HepG2 (cell line): ENCODE data around the gene LENG1. TPM values are rescaled to one million over a fixed set of nuclear protein-coding genes. Genes with fewer than 3 reads are reported as not detected.

Experiments
- ATAC-seq: fragments of 200-7000 bp; cut with Tn5 transposase; 3 replicates; pipeline ENCODE4 v1.9.1; 2020; ENCODE audit warnings: mild to moderate bottlenecking, moderate library complexity
- BruUV-seq: library from RNA; stranded (reverse); fragments of 400-500 nt; replicated peaks from 2 replicates; lab custom pipeline; 2021; lab: Mats Ljungman, UMichigan
- CTCF ChIA-PET: fragments of 300-600 bp; formaldehyde crosslinking; extraction: SDS; loops from one replicate; lab custom pipeline; 2021; ENCODE audit warnings: low total read pairs, inconsistent platforms, low intra/inter-chr PET ratio; lab: Yijun Ruan, JAX
- POLR2A ChIA-PET: fragments of 350-600 bp; sonication (Branson Sonifier 250); formaldehyde crosslinking; loops from one replicate; lab custom pipeline; 2020; ENCODE audit warnings: antibody characterized with exemption, inconsistent platforms; lab: Yijun Ruan, JAX
- DNase-seq: peaks from one replicate; pipeline ENCODE4 v3.0.0-alpha.2; 2015; ENCODE audit warnings: low spot score
- FAIRE-seq: peaks from 3 replicates; lab custom pipeline; 2011; peaks lifted over from hg19 to GRCh38; lab: Jason Lieb, UNC
- H2AFZ ChIP-seq: one replicate; pipeline ENCODE4 v1.6.1; 2011; ENCODE audit warnings: low read length, inconsistent platforms
- H3K27ac ChIP-seq: fragments of 300-600 bp; 3 replicates; pipeline ENCODE4 v1.8.0; 2011; ENCODE audit warnings: mixed run types, mild to moderate bottlenecking, mixed read lengths, low read length, inconsistent platforms; ENCODE audit not compliant: insufficient read depth; ENCODE audit errors: extremely low read length
- H3K27me3 ChIP-seq, 2 experiments: fragments of 200-600 bp in 1 of 2; 2 replicates in 1 of 2; 3 replicates in 1 of 2; pipeline versions ENCODE4 v1.6.0 to v1.8.0; 2011; ENCODE audit warnings: low read length in 2 of 2, mild to moderate bottlenecking in 2 of 2, moderate library complexity in 2 of 2, inconsistent platforms in 1 of 2; ENCODE audit not compliant: insufficient read depth in 2 of 2, control insufficient read depth in 1 of 2
- H3K36me3 ChIP-seq, 2 experiments: fragments of 200-600 bp in 1 of 2; replicated peaks in 1 of 2; 2 replicates in 1 of 2; 3 replicates in 1 of 2; pipeline versions ENCODE4 v1.5.1 to v1.8.0; 2011; ENCODE audit warnings: low read length in 2 of 2, inconsistent platforms in 1 of 2; ENCODE audit not compliant: insufficient read depth in 2 of 2, control insufficient read depth in 1 of 2
- H3K4me1 ChIP-seq: 2 replicates; pipeline ENCODE4 v1.5.1; 2012; ENCODE audit warnings: low read length, inconsistent platforms; ENCODE audit not compliant: insufficient read depth
- H3K4me2 ChIP-seq: 2 replicates; pipeline ENCODE4 v1.6.0; 2011; ENCODE audit warnings: low read depth, low read length, inconsistent platforms
- H3K4me3 ChIP-seq, 3 experiments: fragments of 200-600 bp in 1 of 3; sonication (generic), shearing (Covaris generic) in 1 of 3; replicated peaks in 1 of 3; 2 replicates each; pipeline ENCODE4 v1.5.1; 2011 to 2016; ENCODE audit warnings: low read length in 3 of 3, inconsistent platforms in 2 of 3, low read depth in 2 of 3, mild to moderate bottlenecking in 2 of 3, control low read depth in 1 of 3, mixed read lengths in 1 of 3; ENCODE audit not compliant: insufficient read depth in 1 of 3
- H3K79me2 ChIP-seq: one replicate; pipeline ENCODE4 v1.6.1; 2011; ENCODE audit warnings: low read length, inconsistent platforms; ENCODE audit not compliant: insufficient read depth
- H3K9ac ChIP-seq: 2 replicates; pipeline ENCODE4 v1.6.0; 2011; ENCODE audit warnings: mild to moderate bottlenecking, low read depth, low read length, inconsistent platforms; ENCODE audit not compliant: insufficient read depth
- H3K9me3 ChIP-seq: 2 replicates; pipeline ENCODE4 v1.5.1; 2012; ENCODE audit warnings: mild to moderate bottlenecking, low read length
- H4K20me1 ChIP-seq: 2 replicates; pipeline ENCODE4 v1.6.0; 2011; ENCODE audit warnings: inconsistent platforms, mild to moderate bottlenecking, low read length, moderate library complexity; ENCODE audit not compliant: insufficient read depth
- AGO2 ChIP-seq: fragments of 200-400 bp; formaldehyde crosslinking; optimal IDR thresholded peaks from 2 replicates; pipeline ENCODE3; 2017; ENCODE audit warnings: mild to moderate bottlenecking, low read depth, low read length, moderate library complexity
- HMGA1 ChIP-seq: sonication (generic); formaldehyde crosslinking; conservative IDR thresholded peaks from 2 replicates; pipeline ENCODE4 v1.4.0; 2020; ENCODE audit warnings: missing genetic modification reagents
- ISL2 ChIP-seq: sonication (generic); formaldehyde crosslinking; IDR thresholded peaks from 2 replicates; pipeline ENCODE4 v1.5.0; 2020; ENCODE audit warnings: missing genetic modification reagents
- PHF8 ChIP-seq: sonication (generic); formaldehyde crosslinking; IDR thresholded peaks from 2 replicates; pipeline ENCODE4 v1.5.0; 2020; ENCODE audit warnings: missing genetic modification reagents
- RBM22 ChIP-seq: fragments of 200-400 bp; formaldehyde crosslinking; optimal IDR thresholded peaks from 2 replicates; pipeline ENCODE3; 2017; ENCODE audit warnings: mild to moderate bottlenecking, low read length, moderate library complexity
- SRSF4 ChIP-seq: fragments of 200-400 bp; formaldehyde crosslinking; IDR thresholded peaks from one replicate; pipeline ENCODE4 v1.6.1; 2018; ENCODE audit warnings: mild to moderate bottlenecking, low read depth, low read length, moderate library complexity; ENCODE audit not compliant: poor library complexity, severe bottlenecking
- STAT5B ChIP-seq: sonication (generic); formaldehyde crosslinking; IDR thresholded peaks from 2 replicates; pipeline ENCODE4 v1.4.0; 2020; ENCODE audit warnings: missing genetic modification reagents
- TMF1 ChIP-seq: sonication (generic); formaldehyde crosslinking; IDR thresholded peaks from 2 replicates; pipeline ENCODE4 v1.8.1; 2022; ENCODE audit warnings: low read depth, missing genetic modification reagents
- U2AF2 ChIP-seq: fragments of 200-400 bp; formaldehyde crosslinking; IDR thresholded peaks from 2 replicates; pipeline ENCODE4 v1.6.1; 2017; ENCODE audit warnings: low read depth, mild to moderate bottlenecking, low read length
- ZNF496 ChIP-seq: sonication (generic); formaldehyde crosslinking; IDR thresholded peaks from 2 replicates; pipeline ENCODE4 v1.8.1; 2023; ENCODE audit warnings: mild to moderate bottlenecking, moderate library complexity, missing genetic modification reagents; ENCODE audit not compliant: insufficient replicate concordance
- ZNF564 ChIP-seq: sonication (generic); formaldehyde crosslinking; IDR thresholded peaks from 2 replicates; pipeline ENCODE4 v1.8.1; 2023; ENCODE audit warnings: mild to moderate bottlenecking, missing genetic modification reagents
- WGBS: methylation state at CpG from one replicate; pipeline ENCODE4 v1.1.6; 2017; ENCODE audit warnings: low lambda C conversion rate; 5-methylcytosine and 5-hydroxymethylcytosine counted together
- in situ Hi-C: cut with HindIII; loops from 2 replicates; pipeline ENCODE4 v1.10.0; 2017; ENCODE audit warnings: low pct_unique_long_range_greater_than_20kb; ENCODE audit not compliant: extremely low pct_ligation_motif_present
- intact Hi-C: fragments of 100-400 bp; cut with micrococcal nuclease; formaldehyde crosslinking; loops from one replicate; pipeline ENCODE4 v1.10.0; 2022; ENCODE audit not compliant: unreplicated experiment
- polyA plus RNA-seq, 8 experiments: library from polyadenylated mRNA; depleted of rRNA in 3 of 8; stranded (reverse) in 7 of 8; unstranded in 1 of 8; fragments of >200 nt; fragmentation: Illumina TruSeq in 4 of 8; extraction: Trizol in 4 of 8; gene quantifications; 2 replicates each; pipeline versions ENCODE4 v1.2.1 to v1.2.3, GENCODE V29; 2011 to 2016; ENCODE audit warnings: low read depth in 4 of 8, missing spikeins in 1 of 8, mixed read lengths in 1 of 8; ENCODE audit not compliant: insufficient read depth in 1 of 8
- total RNA-seq, 5 experiments: library from RNA; depleted of rRNA; stranded (reverse); fragments of >200 nt; fragmentation: Illumina TruSeq; extraction: Trizol; gene quantifications; 2 replicates each; pipeline ENCODE4 v1.2.3, GENCODE V29; 2016; ENCODE audit warnings: low read depth in 1 of 5
- TF ChIP-seq, protein P1 (sequence below): IDR thresholded peaks from 2 replicates; pipeline ENCODE4 v1.6.1; 2018; ENCODE audit warnings: missing genetic modification reagents, mild to moderate bottlenecking, missing compliant biosample characterization
- TF ChIP-seq, protein P2 (sequence below): sonication (generic); formaldehyde crosslinking; IDR thresholded peaks from 2 replicates; pipeline ENCODE4 v1.5.0; 2020; ENCODE audit warnings: mild to moderate bottlenecking, missing genetic modification reagents, moderate library complexity
- TF ChIP-seq, protein P3 (sequence below), 2 experiments: sonication (generic) in 1 of 2; formaldehyde crosslinking in 1 of 2; IDR thresholded peaks; 2 replicates each; pipeline versions ENCODE4 v1.6.1 to v1.9.0; 2014 to 2022; ENCODE audit warnings: antibody characterized with exemption in 1 of 2, borderline replicate concordance in 1 of 2, inconsistent platforms in 1 of 2, low read depth in 1 of 2, missing genetic modification reagents in 1 of 2

The LENG1 gene
- total and polyA plus RNA-seq, 2 of the 13 experiments (the other 11 are each of a cell fraction or from before 2014, with no cell fraction given): 1.8 to 3.8 TPM

DNA sequence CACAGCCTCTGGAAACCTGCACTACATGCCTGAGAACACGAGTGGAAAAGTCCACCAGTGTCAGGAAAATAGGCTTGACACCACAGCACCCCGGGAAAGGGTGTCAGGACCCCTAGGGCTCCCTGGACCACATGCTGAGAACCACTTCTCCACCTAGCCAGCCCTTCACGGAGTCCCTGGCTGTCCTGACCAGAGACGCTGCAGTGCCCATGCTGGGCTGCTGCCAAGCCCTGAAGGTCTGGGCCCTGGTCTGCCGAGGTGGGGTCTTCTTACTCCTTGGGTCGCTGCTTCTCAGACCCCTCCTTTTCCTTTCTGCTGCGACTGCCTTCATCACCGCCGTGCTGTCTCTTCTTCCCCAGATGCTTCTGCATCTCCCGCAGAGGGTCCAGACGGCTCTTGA lies 3.0 kb downstream of the LENG1 start (continued):
- TF ChIP-seq, protein P1, sequence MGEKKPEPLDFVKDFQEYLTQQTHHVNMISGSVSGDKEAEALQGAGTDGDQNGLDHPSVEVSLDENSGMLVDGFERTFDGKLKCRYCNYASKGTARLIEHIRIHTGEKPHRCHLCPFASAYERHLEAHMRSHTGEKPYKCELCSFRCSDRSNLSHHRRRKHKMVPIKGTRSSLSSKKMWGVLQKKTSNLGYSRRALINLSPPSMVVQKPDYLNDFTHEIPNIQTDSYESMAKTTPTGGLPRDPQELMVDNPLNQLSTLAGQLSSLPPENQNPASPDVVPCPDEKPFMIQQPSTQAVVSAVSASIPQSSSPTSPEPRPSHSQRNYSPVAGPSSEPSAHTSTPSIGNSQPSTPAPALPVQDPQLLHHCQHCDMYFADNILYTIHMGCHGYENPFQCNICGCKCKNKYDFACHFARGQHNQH: no peak
- TF ChIP-seq PHF8 (CRISPR knock-in tag) (no peak), U2AF2 (no peak)
- TF ChIP-seq, all 625 proteins: peak for 4

DNA sequence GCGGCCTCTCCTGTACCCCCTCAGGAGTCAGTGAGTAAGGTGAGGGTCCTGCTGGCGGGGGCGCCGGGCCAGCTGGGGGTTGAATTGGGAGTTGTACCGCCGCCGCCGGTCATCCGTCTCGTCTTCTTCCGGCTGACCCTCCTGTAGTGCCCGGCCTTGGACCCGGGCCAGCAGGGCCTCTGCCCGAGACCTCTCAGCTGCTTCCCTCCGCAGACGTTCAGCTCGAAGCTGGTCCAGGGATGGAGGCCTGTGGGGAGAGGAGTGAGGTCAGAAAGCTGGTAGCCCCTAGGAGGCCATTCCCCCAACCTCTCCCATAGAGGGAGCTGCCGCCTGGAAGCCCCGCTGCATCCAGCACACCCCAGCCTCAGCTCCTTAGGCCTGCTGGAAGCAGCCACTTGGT lies 3.8 kb downstream of the LENG1 start:
- H3K9me3 ChIP-seq: no peaks in the 10 kb centered on the region
- FAIRE-seq: no peak
- H3K9ac ChIP-seq: no peak overlapping the region
- H3K4me2 ChIP-seq: no peak overlapping the region
- no TSS peak for BruUV-seq
- ChIA-PET POLR2A (interaction anchor here (0.8 to 2.1 kb wide), 3 partner anchors 19 to 35 kb away, joined by 3 to 10 read pairs (median 3); partner anchors contain the start of genes CNOT3, MBOAT7 and TSEN34), CTCF (no interaction called here)
- in situ Hi-C loops (no loop called here), intact Hi-C loops (no loop called here)
- H3K27ac ChIP-seq: no peak overlapping the region
- H4K20me1 ChIP-seq: no peaks in the 10 kb centered on the region
- WGBS: 99% methylated on average over 17 of the region's 19 CpGs
- no peaks in the 10 kb centered on the region; a peak in 1 of 5 replicates for H3K27me3 ChIP-seq
- no peak for ATAC-seq
- H3K4me3 ChIP-seq: no peak overlapping the region
- H3K36me3 ChIP-seq: peaks cover 24 to 70% of the 10 kb centered on the region in 2 experiments
- no peak for DNase-seq
- H2AFZ ChIP-seq: no peak overlapping the region
- peaks cover 13% of the 10 kb centered on the region for H3K4me1 ChIP-seq
- H3K79me2 ChIP-seq: peaks cover 10% of the 10 kb centered on the region
- TF ChIP-seq, protein P2, sequence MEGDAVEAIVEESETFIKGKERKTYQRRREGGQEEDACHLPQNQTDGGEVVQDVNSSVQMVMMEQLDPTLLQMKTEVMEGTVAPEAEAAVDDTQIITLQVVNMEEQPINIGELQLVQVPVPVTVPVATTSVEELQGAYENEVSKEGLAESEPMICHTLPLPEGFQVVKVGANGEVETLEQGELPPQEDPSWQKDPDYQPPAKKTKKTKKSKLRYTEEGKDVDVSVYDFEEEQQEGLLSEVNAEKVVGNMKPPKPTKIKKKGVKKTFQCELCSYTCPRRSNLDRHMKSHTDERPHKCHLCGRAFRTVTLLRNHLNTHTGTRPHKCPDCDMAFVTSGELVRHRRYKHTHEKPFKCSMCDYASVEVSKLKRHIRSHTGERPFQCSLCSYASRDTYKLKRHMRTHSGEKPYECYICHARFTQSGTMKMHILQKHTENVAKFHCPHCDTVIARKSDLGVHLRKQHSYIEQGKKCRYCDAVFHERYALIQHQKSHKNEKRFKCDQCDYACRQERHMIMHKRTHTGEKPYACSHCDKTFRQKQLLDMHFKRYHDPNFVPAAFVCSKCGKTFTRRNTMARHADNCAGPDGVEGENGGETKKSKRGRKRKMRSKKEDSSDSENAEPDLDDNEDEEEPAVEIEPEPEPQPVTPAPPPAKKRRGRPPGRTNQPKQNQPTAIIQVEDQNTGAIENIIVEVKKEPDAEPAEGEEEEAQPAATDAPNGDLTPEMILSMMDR (CRISPR knock-in tag): 0 out of 2 replicates have a peak, but pooled peaks have one; percentile 5
- no peak for TF ChIP-seq STAT5B (CRISPR knock-in tag)
- TF ChIP-seq TMF1: no peak
- TF ChIP-seq, protein P3, sequence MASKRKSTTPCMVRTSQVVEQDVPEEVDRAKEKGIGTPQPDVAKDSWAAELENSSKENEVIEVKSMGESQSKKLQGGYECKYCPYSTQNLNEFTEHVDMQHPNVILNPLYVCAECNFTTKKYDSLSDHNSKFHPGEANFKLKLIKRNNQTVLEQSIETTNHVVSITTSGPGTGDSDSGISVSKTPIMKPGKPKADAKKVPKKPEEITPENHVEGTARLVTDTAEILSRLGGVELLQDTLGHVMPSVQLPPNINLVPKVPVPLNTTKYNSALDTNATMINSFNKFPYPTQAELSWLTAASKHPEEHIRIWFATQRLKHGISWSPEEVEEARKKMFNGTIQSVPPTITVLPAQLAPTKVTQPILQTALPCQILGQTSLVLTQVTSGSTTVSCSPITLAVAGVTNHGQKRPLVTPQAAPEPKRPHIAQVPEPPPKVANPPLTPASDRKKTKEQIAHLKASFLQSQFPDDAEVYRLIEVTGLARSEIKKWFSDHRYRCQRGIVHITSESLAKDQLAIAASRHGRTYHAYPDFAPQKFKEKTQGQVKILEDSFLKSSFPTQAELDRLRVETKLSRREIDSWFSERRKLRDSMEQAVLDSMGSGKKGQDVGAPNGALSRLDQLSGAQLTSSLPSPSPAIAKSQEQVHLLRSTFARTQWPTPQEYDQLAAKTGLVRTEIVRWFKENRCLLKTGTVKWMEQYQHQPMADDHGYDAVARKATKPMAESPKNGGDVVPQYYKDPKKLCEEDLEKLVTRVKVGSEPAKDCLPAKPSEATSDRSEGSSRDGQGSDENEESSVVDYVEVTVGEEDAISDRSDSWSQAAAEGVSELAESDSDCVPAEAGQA (IDR thresholded peaks at IDR 0.05; ENCODE audit: low read depth): no peak
- TF ChIP-seq, protein P3 (CRISPR knock-in tag; IDR thresholded peaks at IDR 0.05; ENCODE audit: borderline replicate concordance): no peak
- no peak for TF ChIP-seq SRSF4
- TF ChIP-seq ZNF564 (CRISPR knock-in tag): no peak
- no peak for TF ChIP-seq HMGA1 (CRISPR knock-in tag)
- peak; percentile 90 for TF ChIP-seq AGO2
- peak; percentile 88 for TF ChIP-seq RBM22
- TF ChIP-seq ZNF496 (CRISPR knock-in tag): no peak
- no peak for TF ChIP-seq ISL2 (CRISPR knock-in tag)
